Adrenal gland (tissue), 5 donors: ENCODE results near the gene VEGFA.

Source experiments
- POLR2A ChIP-seq, 2 donors: fragments of 450-650 bp; IDR thresholded peaks; one replicate each; pipeline ENCODE4 v1.6.1; 2017; ENCODE audit warnings: antibody characterized with exemption in 2 of 2, mild to moderate bottlenecking in 2 of 2, moderate library complexity in 1 of 2
- TF ChIP-seq, protein P1 (sequence below), 6 experiments: fragments of 450-650 bp in 4 of 6; fragments of 200-600 bp in 2 of 6; sonication (generic) in 1 of 6; IDR thresholded peaks; 1 replicate in 5 of 6; 2 replicates in 1 of 6; pipeline versions ENCODE4 v1.5.1 to v1.8.0; 2016 to 2021; ENCODE audit warnings: antibody characterized with exemption in 6 of 6, mild to moderate bottlenecking in 2 of 6, moderate library complexity in 1 of 6
- donor health status: DM: no; HTN: no; CAD: no.

DNA sequence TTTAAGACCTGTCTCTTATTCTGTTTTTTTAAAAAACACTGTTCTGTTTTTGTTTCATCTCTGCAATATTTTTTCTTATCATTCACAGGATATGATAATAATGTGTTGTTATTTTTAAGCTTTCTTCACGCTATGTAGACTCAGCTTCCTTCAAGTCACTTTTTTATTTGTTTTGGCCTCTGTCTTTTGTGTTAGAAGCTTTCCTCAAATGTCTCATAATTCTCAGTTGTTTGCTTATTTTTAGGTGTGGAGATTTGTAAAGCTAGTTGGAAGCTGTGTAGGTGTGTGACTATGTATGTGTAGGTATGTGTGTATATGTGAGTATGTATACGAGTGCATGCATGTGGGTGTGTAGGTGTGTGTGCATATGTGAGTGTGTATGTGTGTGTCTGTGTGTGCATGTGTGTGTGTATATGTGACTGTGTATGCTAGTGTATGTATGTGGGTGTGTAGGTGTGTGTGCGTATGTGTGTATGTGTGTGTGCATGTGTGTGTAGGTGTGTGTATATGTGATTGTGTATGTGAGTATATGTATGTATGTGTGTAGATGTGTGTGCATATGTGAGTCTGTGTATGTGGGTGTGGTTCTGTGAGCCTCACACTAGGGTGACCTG, 16.3 kb upstream of the VEGFA start:
- no peak for TF ChIP-seq POLR2A (IDR thresholded peaks at IDR 0.05)
- TF ChIP-seq, protein P1, sequence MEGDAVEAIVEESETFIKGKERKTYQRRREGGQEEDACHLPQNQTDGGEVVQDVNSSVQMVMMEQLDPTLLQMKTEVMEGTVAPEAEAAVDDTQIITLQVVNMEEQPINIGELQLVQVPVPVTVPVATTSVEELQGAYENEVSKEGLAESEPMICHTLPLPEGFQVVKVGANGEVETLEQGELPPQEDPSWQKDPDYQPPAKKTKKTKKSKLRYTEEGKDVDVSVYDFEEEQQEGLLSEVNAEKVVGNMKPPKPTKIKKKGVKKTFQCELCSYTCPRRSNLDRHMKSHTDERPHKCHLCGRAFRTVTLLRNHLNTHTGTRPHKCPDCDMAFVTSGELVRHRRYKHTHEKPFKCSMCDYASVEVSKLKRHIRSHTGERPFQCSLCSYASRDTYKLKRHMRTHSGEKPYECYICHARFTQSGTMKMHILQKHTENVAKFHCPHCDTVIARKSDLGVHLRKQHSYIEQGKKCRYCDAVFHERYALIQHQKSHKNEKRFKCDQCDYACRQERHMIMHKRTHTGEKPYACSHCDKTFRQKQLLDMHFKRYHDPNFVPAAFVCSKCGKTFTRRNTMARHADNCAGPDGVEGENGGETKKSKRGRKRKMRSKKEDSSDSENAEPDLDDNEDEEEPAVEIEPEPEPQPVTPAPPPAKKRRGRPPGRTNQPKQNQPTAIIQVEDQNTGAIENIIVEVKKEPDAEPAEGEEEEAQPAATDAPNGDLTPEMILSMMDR (IDR thresholded peaks at IDR 0.05), result no peak
